HG03558 (cell line): ENCODE measurements around the gene SORCS3.

Source experiments
- ATAC-seq: cut with Tn5 transposase; IDR thresholded peaks from one replicate; pipeline ENCODE4 v1.9.1; 2021; ENCODE audit warnings: moderate number of reproducible peaks; ENCODE audit not compliant: unreplicated experiment; ENCODE audit errors: extremely low read depth

The SORCS3 gene

GRCh38 chr10:105056413-105056812 is 415.3 kb downstream of the SORCS3 start:
- ATAC-seq, result no peak

- ATAC-seq, result no peak
Measured at GRCh38 chr10:105062951-105063350, 421.9 kb downstream of the SORCS3 start.

- ATAC-seq, result no peak
Measured at GRCh38 chr10:105063796-105064195, 422.7 kb downstream of the SORCS3 start.

- ATAC-seq, result no peak
Measured at GRCh38 chr10:105068497-105068896, 427.4 kb downstream of the SORCS3 start.

GRCh38 chr10:105070249-105070648 is 429.2 kb downstream of the SORCS3 start:
- no peak for ATAC-seq

- no peak for ATAC-seq
Measured at GRCh38 chr10:105070952-105071351, 429.9 kb downstream of the SORCS3 start.

- ATAC-seq, result no peak
Measured at GRCh38 chr10:105071980-105072379, 430.9 kb downstream of the SORCS3 start.

GRCh38 chr10:105073999-105074398 is 432.9 kb downstream of the SORCS3 start:
- ATAC-seq, result no peak

GRCh38 chr10:105075031-105075430 is 433.9 kb downstream of the SORCS3 start:
- ATAC-seq, result no peak

GRCh38 chr10:105085980-105086379 is 444.9 kb downstream of the SORCS3 start:
- ATAC-seq, result no peak

- no peak for ATAC-seq
Measured at GRCh38 chr10:105094048-105094447, 453.0 kb downstream of the SORCS3 start.

GRCh38 chr10:105096316-105096715 is 455.2 kb downstream of the SORCS3 start:
- no peak for ATAC-seq

- no peak for ATAC-seq
Measured at GRCh38 chr10:105102977-105103376, 461.9 kb downstream of the SORCS3 start.

GRCh38 chr10:105104297-105104696 is 463.2 kb downstream of the SORCS3 start:
- no peak for ATAC-seq

GRCh38 chr10:105109164-105109563 is 468.1 kb downstream of the SORCS3 start:
- no peak for ATAC-seq

GRCh38 chr10:105112862-105113261 is 471.8 kb downstream of the SORCS3 start:
- ATAC-seq, result no peak

GRCh38 chr10:105113666-105114065 is 472.6 kb downstream of the SORCS3 start:
- ATAC-seq, result no peak

GRCh38 chr10:105121743-105122142 is 480.7 kb downstream of the SORCS3 start:
- ATAC-seq, result no peak

- ATAC-seq, result no peak
Measured at GRCh38 chr10:105128111-105128510, 487.0 kb downstream of the SORCS3 start.

- no peak for ATAC-seq
Measured at GRCh38 chr10:105138358-105138757, 497.3 kb downstream of the SORCS3 start.

GRCh38 chr10:105139363-105139896 is 498.3 kb downstream of the SORCS3 start:
- ATAC-seq, result no peak

GRCh38 chr10:105140600-105140999 is 499.5 kb downstream of the SORCS3 start:
- ATAC-seq, result no peak

- ATAC-seq, result no peak
Measured at GRCh38 chr10:105145711-105146110, 504.6 kb downstream of the SORCS3 start.
